Measurements from ENCODE around the gene TEKT2. TPM values are rescaled to one million over a fixed set of nuclear protein-coding genes. Genes with fewer than 3 reads are reported as not detected.

Gene TEKT2
- total RNA-seq, 4 donors from 2014 or later, result 0.24 to 1.1 (median 0.44) TPM; not detected in 1

DNA sequence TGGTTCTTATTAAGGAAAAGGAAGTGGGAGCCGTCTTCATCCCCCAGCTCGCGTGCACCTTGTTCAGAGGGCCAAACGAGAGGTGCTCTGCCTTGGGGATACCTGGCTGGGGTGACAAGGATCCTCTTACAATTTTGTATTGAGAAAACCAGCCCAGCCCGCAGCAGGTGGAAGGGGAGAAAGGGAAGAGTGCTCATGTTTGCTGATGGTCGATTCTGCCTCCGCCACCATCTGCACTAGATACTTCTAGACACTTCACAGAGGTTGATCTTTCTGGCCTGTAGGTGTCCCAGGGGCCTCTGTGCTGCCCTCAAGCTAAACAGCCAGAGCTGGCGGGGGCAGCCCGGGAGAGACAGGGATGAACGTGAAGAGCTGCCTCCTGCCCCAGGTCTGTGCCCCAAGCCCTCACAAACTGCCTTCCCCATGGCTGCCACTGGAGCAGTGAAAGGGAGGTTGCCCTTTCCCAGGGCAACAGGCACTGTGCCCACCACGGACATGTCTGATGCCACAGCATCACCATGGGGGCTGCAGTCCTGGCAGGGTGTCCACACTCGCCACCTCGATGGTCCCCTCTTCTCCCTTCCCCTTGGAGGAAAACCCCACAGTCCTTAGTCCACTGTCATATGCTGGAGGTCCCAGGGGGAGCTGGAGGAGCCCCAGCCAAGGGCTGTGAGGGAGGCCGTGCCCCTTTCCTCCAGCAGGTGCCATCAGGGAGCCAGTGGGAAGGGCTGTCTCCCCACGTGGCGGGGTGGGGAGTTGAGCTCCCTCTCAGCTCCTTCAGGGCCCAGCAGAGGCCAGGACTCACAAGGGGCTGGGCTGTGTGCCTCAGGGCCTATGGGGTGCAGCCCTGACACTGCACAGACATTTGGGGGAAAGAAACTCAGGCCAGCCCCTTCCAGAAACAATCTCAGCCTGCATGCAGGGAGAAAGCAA, 12.9 kb downstream of the TEKT2 start:
- ATAC-seq (ENCODE audit: low FRiP score), result no peak
- TF ChIP-seq CTCF (IDR thresholded peaks at IDR 0.05), result no peak
- DNase-seq (ENCODE audit: low spot score), result no peak

DNA sequence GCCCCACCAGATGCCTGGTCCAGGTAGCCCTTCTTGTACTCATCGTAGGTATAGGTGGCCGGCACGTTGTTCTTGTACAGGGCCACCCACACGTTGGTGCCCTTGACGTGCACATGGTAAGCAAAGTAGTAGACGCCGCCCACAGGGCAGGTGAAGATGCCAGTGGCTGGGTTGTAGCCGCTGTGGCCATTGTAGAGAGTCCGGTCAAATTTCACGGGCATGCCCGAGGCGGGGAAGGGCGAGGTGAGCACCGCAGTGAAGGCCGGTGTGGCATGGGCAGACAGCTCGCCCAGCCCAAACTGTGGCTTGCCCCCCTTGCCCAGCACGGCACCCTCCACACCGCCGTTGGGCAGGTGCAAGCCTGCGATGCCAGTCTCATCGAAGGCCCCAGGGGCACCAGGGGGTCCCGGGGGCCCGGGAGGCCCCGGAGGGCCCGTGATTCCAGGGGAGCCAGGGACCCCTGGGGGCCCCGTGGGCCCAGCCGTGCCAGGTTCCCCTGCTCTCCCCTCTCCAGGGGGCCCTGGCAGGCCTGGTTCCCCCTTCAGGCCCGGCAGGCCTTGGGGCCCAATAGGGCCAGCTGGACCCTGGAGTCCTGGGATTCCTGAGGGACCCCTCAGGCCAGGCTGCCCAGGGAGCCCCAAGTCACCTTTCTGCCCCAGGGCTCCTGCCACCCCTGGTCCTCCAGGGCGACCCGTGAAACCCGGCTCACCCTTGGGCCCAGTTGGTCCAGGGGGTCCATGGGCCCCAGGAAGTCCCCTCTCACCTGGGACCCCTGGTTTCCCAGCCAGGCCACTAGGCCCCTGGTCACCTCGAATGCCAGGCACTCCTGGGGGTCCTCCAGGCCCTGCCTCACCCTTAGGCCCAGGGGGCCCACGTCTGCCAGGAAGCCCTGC, 14.0 kb downstream of the TEKT2 start:
- no peak for TF ChIP-seq CTCF (IDR thresholded peaks at IDR 0.05)
- DNase-seq (ENCODE audit: low spot score) (no peak), ATAC-seq (ENCODE audit: low FRiP score) (no peak)

- ATAC-seq (ENCODE audit: low FRiP score) (no peak), DNase-seq (ENCODE audit: low spot score) (no peak)
- no peak for TF ChIP-seq CTCF (IDR thresholded peaks at IDR 0.05)
Measured at GRCh38 chr1:36098650-36099365, 14.9 kb downstream of the TEKT2 start.

DNA sequence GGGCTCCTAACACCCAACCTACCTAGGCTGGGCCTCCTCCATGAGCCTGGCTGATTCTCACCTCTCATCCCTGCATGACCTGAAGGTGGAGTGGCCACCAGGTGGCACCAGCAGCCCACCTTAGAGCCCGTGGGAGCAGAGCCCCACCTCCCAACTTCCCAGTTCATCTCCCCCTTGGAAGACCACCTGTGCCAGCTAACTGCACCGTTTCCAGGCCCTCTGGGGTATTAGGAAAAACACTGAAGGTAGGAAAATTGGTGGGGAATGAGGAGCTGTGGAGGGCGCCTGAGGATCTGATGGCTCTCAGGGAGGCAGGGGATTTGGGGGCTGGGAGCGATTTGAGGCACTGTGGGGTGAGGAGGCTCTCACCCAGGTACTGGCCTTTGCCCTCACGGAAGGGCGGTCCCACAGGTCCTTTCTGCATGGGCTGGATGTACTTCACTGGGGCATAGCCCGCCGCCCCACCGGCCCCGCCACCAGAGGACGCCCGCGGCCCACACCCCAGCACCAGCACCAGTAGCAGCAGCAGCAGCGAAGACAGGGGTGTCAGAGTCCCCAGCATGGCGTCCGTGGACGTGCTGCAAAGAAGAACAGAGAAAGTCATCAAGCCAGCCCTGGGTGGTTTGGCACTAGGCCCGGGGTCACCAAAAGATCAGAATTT, 15.9 kb downstream of the TEKT2 start:
- TF ChIP-seq CTCF (IDR thresholded peaks at IDR 0.05), result peak in 1 of 3 donors; percentile 15
- ATAC-seq (ENCODE audit: low FRiP score) (peak; percentile 50), DNase-seq (ENCODE audit: low spot score) (peak; percentile 72)

DNA sequence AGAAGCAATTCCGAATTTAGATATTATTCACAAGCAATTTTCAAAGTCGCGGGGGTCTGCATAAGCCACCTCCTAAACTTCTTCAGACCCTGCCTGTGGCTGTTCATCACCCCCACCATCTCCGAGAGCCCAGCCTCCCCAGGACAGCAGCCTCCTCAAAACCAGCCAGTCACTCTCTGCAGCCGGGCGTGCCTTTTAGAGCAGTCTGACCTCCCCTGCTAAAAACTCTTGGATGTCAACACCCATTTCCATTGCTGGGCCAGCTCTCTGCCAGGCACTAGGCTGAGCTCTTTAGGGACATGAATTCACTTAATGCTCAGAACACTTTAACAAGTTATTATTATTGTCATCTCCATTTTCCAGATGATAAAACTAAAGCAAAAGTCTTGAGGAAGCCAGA, 16.5 kb downstream of the TEKT2 start:
- ATAC-seq (ENCODE audit: low FRiP score), result no peak
- TF ChIP-seq CTCF (IDR thresholded peaks at IDR 0.05), result no peak

DNA sequence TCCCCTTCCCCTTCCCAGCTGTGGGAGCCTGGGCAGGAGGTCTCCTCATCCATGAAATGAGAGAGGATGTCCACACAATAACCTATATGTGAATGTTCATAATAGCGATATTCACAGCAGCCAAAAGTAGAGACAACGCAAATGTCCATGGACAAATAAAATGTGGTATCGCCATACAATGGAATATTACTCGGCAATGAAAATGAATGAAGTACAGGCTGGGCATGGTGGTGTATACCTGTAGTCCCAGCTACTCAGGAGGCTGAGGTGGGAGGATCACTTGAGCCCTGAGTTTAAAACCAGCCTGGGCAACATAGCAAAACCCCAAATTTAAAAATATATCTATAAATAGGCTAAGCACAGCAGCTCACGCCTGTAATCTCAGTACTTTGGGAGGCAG, 17.7 kb downstream of the TEKT2 start:
- ATAC-seq (ENCODE audit: low FRiP score), result no peak
- TF ChIP-seq CTCF (IDR thresholded peaks at IDR 0.05), result no peak
- DNase-seq (ENCODE audit: low spot score), result no peak

More for the DNA sequence above, 16.5 kb downstream of the TEKT2 start:
- no peak for DNase-seq (ENCODE audit: low spot score)
